ENCODE measurements around the gene DPF3.
A peak's percentile ranks its signal among the peaks of the same experiment; 100 is the strongest.

The DPF3 gene

GRCh38 chr14:72893636-72894322, at the start of gene DPF3:
DPF3 (minus strand) TSS chr14:72894101; CDS start chr14:72894088, 13 bp downstream.
- peak; percentile 92 for DNase-seq (ENCODE audit: low spot score)

GRCh38 chr14:72942934-72943333, 49.0 kb upstream of the DPF3 start:
- no peak for DNase-seq (ENCODE audit: low spot score)

GRCh38 chr14:72941286-72941985, 47.5 kb upstream of the DPF3 start:
- DNase-seq (ENCODE audit: low spot score) = no peak

- DNase-seq (ENCODE audit: low spot score) = no peak
These were observed 45.7 kb upstream of the DPF3 start for GRCh38 chr14:72939630-72940029.

GRCh38 chr14:72932893-72933292, 39.0 kb upstream of the DPF3 start:
- DNase-seq (ENCODE audit: low spot score) = no peak

- DNase-seq (ENCODE audit: low spot score) = no peak
These were observed 35.6 kb upstream of the DPF3 start for GRCh38 chr14:72929316-72930080.

GRCh38 chr14:72928872-72929271, 35.0 kb upstream of the DPF3 start:
- DNase-seq (ENCODE audit: low spot score) = no peak

- peak; percentile 93 for DNase-seq (ENCODE audit: low spot score)
These were observed 32.6 kb upstream of the DPF3 start, which contains the start of gene DCAF4 for GRCh38 chr14:72926292-72927028. DCAF4 (plus strand) TSS chr14:72926464; CDS start chr14:72937979, 11,515 bp downstream.

GRCh38 chr14:72925815-72926291, 32.0 kb upstream of the DPF3 start:
- DNase-seq (ENCODE audit: low spot score) = peak; percentile 40

- DNase-seq (ENCODE audit: low spot score) = no peak
These were observed 31.4 kb upstream of the DPF3 start for GRCh38 chr14:72925171-72925759.

GRCh38 chr14:72924337-72924736, 30.4 kb upstream of the DPF3 start:
- DNase-seq (ENCODE audit: low spot score) = no peak

GRCh38 chr14:72921396-72921795, 27.5 kb upstream of the DPF3 start:
- no peak for DNase-seq (ENCODE audit: low spot score)

- no peak for DNase-seq (ENCODE audit: low spot score)
These were observed 26.1 kb upstream of the DPF3 start for GRCh38 chr14:72920008-72920407.

- no peak for DNase-seq (ENCODE audit: low spot score)
These were observed 23.3 kb upstream of the DPF3 start for GRCh38 chr14:72917094-72917802.

GRCh38 chr14:72916174-72916573, 22.3 kb upstream of the DPF3 start:
- DNase-seq (ENCODE audit: low spot score) = no peak

- no peak for DNase-seq (ENCODE audit: low spot score)
These were observed 19.9 kb upstream of the DPF3 start for GRCh38 chr14:72913809-72914208.

- DNase-seq (ENCODE audit: low spot score) = no peak
These were observed 15.3 kb upstream of the DPF3 start for GRCh38 chr14:72909163-72909562.

GRCh38 chr14:72907886-72908285, 14.0 kb upstream of the DPF3 start:
- no peak for DNase-seq (ENCODE audit: low spot score)

GRCh38 chr14:72906879-72907278, 13.0 kb upstream of the DPF3 start:
- DNase-seq (ENCODE audit: low spot score) = no peak

- no peak for DNase-seq (ENCODE audit: low spot score)
These were observed 12.4 kb upstream of the DPF3 start for GRCh38 chr14:72906316-72906715.

All from HuH-7.5 (cell line).